Activated T-cell treated with anti-CD3 and anti-CD28 coated beads, Interleukin-2, amount 50 U/mL, for 4 hours (primary cell): ENCODE results near the gene SCAF1. TPM values are rescaled to one million over a fixed set of nuclear protein-coding genes. Genes with fewer than 3 reads are reported as not detected.

Experiments
- ATAC-seq, 2 donors: fragments of 200-7000 bp; cut with Tn5 transposase; one replicate each; pipeline ENCODE4 v1.10.0; 2021
- DNase-seq: peaks from one replicate; pipeline ENCODE4 v3.0.0-alpha.2; 2020
- H3K27me3 Mint-ChIP-seq: one replicate; pipeline ENCODE4 v1.8.0; 2021; ENCODE audit warnings: low read depth, mixed read lengths
- H3K36me3 Mint-ChIP-seq: one replicate; pipeline ENCODE4 v1.8.0; 2022; ENCODE audit warnings: mixed read lengths; ENCODE audit not compliant: insufficient read depth
- H3K4me1 Mint-ChIP-seq: one replicate; pipeline ENCODE4 v1.8.0; 2021; ENCODE audit warnings: low read depth, mixed read lengths
- H3K4me3 Mint-ChIP-seq: one replicate; pipeline ENCODE4 v1.8.0; 2021; ENCODE audit warnings: mild to moderate bottlenecking, moderate library complexity, mixed read lengths
- H3K9me3 Mint-ChIP-seq: one replicate; pipeline ENCODE4 v1.8.0; 2021; ENCODE audit warnings: mixed read lengths
- total RNA-seq, 3 donors: library from RNA; stranded (reverse); gene quantifications; one replicate each; pipeline ENCODE4 v1.2.1, GENCODE V29; 2021

The SCAF1 gene
- total RNA-seq, 3 donors from 2014 or later: 81.7 to 82.9 (median 82.5) TPM

DNA sequence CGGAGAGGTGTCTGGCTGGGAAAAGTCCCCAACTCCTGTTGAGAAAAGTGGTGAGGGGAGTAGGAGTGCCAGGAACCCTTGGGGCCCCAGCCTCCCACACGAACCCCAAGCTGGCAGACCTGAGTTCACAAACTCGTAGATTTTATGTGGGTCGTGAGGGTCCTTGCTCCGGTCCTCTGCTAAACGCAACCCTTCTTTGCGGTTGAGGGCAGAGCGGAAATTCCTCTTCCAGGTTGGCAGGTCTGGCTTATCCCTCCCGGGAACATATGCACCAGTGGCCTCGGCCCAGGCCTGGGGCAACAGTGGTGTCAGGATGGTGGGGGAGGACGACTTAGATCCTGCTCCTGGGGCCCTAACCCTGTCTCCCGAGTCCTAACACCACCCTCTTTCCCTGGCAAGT, 21.2 kb downstream of the SCAF1 start:
- H3K4me3 Mint-ChIP-seq: peak overlapping the region; percentile 95

DNA sequence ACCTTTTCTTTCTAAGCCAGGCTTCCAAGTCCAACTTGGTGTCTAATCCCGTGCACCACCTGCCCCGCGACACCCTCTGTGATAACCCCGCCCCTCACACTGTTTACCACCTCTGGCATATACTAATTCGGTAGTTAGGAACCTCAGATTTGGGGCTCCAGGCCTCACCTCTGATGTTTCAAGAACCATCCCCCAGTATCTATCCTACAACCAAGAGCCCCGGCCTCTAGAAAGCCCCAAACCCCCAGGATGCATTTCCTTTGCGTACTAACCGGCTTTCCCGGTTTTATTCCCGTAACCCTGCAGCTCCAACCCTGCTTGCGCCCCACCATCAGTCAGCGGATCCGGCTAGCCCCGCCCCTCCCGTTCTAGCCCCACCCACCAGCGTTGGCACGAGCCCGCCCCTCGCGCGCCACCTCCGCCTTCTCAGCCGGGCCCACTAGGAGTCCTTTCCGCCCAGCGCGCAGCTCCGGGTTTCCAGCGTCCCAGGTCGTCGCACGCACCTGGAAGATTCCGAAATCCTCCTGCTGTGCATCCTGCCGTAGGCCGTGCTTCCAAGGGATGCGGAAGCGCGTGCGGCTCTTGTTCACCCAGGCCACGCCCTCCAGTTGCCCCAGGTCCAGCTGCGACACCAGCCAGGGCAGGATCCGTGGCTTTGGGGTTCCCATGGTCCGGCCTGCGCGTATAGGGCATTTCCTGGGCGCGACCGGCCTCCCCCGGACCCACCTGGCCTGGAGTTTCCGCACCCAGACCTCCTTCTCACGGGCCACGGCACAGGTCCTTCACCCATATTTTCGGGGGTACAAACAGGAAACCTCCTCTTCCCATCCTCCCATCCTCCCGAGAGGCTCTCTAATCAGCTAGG, 22.4 kb downstream of the SCAF1 start:
- peak; percentile 92 for DNase-seq
- peak; percentile 58 to 67 for ATAC-seq
- Mint-ChIP-seq H3K36me3 (peaks cover 8% of the 10 kb centered on the region), H3K27me3 (no peaks in the 10 kb centered on the region), H3K9me3 (no peaks in the 10 kb centered on the region), H3K4me1 (peaks cover 39% of the 10 kb centered on the region), H3K4me3 (peak overlapping the region; percentile 95)

More for the DNA sequence above, 21.2 kb downstream of the SCAF1 start:
- Mint-ChIP-seq H3K27me3 (no peaks in the 10 kb centered on the region), H3K36me3 (peaks cover 11% of the 10 kb centered on the region), H3K9me3 (no peaks in the 10 kb centered on the region), H3K4me1 (peaks cover 39% of the 10 kb centered on the region)
- DNase-seq (no peak), ATAC-seq (no peak)

DNA sequence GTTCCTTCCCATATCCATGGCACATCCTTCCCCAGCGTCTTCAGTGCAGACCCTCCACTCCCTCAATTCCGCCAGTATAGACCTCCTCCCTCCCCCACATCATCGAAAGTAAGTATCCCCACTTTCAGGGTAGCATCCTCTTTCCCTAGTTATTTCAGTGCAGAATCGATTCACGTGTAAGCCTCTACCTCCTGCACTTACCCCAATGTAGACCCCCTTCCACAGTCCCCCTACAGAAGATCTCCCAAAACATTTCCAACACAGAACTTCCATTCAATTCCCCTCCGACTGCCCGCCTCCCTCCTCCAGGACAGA, 23.0 kb downstream of the SCAF1 start:
- Mint-ChIP-seq H3K4me1 (peaks cover 37% of the 10 kb centered on the region), H3K27me3 (no peaks in the 10 kb centered on the region), H3K36me3 (peaks cover 9% of the 10 kb centered on the region), H3K9me3 (no peaks in the 10 kb centered on the region), H3K4me3 (peak overlapping the region; percentile 95)
- DNase-seq (no peak), ATAC-seq (no peak)

DNA sequence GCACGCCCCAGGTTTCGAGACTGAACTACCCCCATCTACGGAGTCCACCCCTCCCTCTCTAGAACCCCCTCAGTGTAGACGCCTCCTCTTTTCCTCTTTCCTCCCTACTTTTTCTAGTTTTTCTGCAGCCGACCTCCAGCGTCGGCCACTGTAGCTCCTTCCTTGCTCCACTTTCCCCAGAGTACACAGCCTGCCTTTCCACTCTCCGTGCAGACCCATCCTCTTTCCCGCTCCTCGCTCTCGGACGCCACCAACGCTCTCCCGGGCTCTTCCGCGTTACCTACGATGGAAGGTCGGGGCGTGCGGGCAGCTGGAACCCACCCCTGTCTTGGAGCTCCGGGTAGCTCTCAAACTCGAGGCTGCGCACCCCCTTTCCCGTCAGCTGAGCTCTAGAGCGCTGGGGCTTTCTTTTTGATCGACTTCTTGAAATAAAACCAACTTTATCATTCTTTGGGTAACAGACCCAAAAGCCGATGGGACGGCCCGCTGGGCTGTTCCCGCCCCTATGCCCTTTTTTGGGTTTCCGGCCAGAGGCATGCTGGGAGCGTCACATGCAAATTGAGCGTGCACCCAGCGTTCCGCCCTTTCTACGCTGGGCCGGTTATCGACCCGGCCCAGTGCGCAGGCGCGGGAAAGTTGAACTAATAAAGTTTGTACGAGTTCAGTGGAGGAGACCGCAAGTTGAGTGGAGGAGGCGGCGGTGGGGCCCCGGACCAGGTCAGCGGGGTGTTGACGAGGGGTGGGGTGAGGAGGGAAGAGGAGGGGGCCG, 23.5 kb downstream of the SCAF1 start, which contains the start of the genes BCL2L12 and IRF3:
Gene BCL2L12, plus strand, starts transcription at position 583 of the 769 bp plus-strand sequence. CDS start 760 bp downstream, outside the sequence.
Gene IRF3, minus strand, starts transcription at position 507 of the 769 bp plus-strand sequence. CDS start 1,019 bp downstream, outside the sequence.
- DNase-seq (peak; percentile 100), ATAC-seq (peak; percentile 88 to 90)
- H3K4me1 Mint-ChIP-seq: peaks cover 37% of the 10 kb centered on the region
- no peaks in the 10 kb centered on the region for H3K9me3 Mint-ChIP-seq
- H3K27me3 Mint-ChIP-seq: no peaks in the 10 kb centered on the region
- H3K36me3 Mint-ChIP-seq: peaks cover 4% of the 10 kb centered on the region
- peak within 1 kb of the TSS; percentile 95 for H3K4me3 Mint-ChIP-seq

DNA sequence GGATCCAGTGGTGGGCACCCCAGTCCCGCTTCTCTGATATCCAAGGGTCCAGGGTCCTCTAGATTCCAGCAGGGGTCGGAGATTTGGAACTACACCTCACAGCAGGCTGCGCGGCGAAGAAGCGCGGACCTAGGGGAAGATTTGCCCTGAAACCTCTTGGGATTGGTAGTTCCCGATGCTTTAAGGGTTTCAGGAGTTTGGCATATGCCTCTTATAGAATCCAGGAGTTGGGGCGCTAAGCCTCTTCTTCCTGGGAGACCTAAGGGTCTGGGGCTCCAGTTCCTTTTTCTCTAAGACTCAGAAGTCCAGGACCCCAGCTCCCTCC, 24.1 kb downstream of the SCAF1 start:
- DNase-seq: no peak
- H3K9me3 Mint-ChIP-seq: no peaks in the 10 kb centered on the region
- peak in 1 of 2 donors; percentile 9 for ATAC-seq
- H3K4me1 Mint-ChIP-seq: peaks cover 37% of the 10 kb centered on the region
- H3K36me3 Mint-ChIP-seq: peaks cover 3% of the 10 kb centered on the region
- H3K27me3 Mint-ChIP-seq: no peaks in the 10 kb centered on the region
- peak overlapping the region; percentile 95 for H3K4me3 Mint-ChIP-seq

DNA sequence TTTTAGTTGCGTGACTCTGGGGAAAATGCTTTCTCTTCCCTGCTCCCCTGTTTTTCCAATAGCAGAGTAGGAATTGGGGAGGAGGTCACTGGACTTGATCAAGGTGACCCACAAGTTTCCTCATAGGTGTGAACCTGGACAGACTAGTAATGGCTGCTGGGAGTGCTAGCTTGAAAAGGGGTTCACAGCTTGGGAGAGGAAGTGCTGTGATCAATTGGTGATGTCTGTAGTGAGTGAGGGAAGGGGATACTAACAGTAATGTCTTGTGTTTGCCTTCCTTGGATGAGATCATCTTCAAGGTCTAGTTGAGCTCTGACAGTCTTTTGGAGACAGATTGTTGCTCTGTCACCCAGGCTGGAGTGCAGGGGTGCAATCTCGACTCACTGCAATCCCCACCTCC, 25.5 kb downstream of the SCAF1 start:
- Mint-ChIP-seq H3K27me3 (no peaks in the 10 kb centered on the region), H3K9me3 (no peaks in the 10 kb centered on the region), H3K36me3 (peaks cover 3% of the 10 kb centered on the region), H3K4me1 (peaks cover 43% of the 10 kb centered on the region), H3K4me3 (peak overlapping the region; percentile 95)
- DNase-seq (no peak), ATAC-seq (no peak)

DNA sequence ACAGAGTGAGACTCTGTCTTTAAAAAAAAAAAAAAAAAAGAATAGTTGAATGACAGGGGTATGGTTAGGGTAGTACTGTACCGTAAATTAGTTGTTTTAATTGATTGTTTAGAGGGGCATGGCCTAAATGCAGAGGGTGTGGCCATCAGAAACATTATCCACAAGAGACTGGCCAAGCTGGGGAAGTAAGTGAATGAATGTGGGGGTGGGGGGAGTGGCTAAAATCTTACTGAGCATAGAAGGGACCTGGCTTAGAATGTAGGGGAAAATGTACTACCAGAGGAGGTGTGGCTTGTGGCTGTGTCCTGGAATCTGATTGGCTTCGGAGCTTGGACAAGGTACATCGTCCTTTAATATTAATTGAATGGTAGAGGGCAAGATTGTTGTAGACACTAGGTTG, 27.5 kb downstream of the SCAF1 start:
- H3K4me1 Mint-ChIP-seq: peaks cover 25% of the 10 kb centered on the region
- H3K36me3 Mint-ChIP-seq: peaks cover 3% of the 10 kb centered on the region
- H3K27me3 Mint-ChIP-seq: no peaks in the 10 kb centered on the region
- no peak overlapping the region for H3K4me3 Mint-ChIP-seq
- DNase-seq: no peak
- no peak for ATAC-seq
- no peaks in the 10 kb centered on the region for H3K9me3 Mint-ChIP-seq

DNA sequence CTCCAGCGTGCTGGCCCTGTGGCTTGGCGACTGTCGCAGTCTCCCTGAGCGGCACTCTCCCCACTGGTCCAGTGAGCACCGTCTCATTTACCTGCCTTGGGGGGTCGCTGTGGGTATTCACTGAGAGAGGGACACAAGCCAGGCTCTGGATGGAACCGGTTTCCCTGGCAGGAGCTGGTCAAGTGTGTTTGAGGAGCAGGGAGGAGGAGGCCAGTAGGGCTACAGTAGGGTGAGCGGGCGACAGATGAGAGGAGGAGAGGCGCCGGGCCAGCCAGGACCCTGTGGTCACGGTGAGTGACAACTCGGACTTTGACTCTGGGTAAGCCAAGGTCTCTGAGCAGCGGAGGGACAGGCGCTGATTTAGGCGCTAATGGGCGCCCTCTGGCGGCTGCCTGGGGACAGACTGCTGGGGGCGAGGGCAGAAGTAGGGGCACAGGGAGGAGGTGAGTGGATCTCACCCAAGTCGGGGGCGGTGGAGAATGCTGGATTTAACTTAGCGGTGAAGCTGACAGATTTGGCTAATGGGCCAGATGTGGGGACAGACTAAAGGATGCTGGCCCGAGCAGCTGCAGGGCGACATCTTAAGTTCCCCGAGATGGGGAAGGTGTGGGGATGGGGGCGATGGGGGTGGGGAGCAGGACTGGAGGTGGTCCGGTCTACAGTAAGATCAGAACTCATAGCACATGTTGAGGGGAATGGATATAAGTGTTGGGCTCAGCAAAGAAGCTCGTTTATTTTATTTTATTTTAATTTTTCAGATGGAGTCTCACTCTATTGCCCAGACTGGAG, 30.3 kb downstream of the SCAF1 start:
- H3K4me1 Mint-ChIP-seq: peaks cover 15% of the 10 kb centered on the region
- H3K36me3 Mint-ChIP-seq: peaks cover 3% of the 10 kb centered on the region
- ATAC-seq: no peak
- peak; percentile 77 for DNase-seq
- no peaks in the 10 kb centered on the region for H3K27me3 Mint-ChIP-seq
- H3K4me3 Mint-ChIP-seq: no peak overlapping the region
- no peaks in the 10 kb centered on the region for H3K9me3 Mint-ChIP-seq

DNA sequence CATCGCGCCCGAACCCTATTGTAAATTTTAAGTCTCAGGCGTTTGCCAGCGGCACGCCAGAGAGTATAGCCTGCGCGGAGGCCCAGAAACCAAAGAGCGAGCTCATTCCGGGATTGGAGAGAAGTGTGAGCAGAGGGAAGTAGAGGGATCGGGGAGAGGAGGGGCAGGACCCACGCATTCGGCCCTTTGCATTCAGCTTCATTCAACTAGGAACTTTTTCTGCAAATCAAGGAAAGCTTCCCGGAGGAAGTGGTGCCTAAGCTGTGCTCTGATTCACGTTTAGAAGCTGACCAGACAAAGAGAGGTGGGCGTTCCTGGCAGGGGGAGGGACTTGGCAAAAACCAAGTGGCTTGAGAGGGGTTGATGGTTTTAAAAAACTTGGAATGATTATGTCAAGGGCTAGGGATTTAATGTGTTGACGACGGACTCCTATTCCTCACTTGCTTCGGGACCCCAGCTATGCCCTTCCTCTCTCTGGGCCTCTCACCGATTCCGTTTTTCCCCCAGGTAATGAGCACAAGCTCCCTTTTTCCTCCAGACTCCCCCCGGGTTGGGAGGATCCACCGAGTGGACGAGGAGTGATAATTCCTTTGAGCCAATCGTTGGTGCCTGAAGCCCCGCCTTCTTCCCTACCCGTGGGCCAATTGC, 34.3 kb downstream of the SCAF1 start:
- no peaks in the 10 kb centered on the region for H3K27me3 Mint-ChIP-seq
- H3K4me3 Mint-ChIP-seq: peak overlapping the region; percentile 96
- ATAC-seq (no peak), DNase-seq (peak; percentile 41)
- H3K4me1 Mint-ChIP-seq: peaks cover 33% of the 10 kb centered on the region
- H3K36me3 Mint-ChIP-seq: peaks cover 4% of the 10 kb centered on the region
- no peaks in the 10 kb centered on the region for H3K9me3 Mint-ChIP-seq

DNA sequence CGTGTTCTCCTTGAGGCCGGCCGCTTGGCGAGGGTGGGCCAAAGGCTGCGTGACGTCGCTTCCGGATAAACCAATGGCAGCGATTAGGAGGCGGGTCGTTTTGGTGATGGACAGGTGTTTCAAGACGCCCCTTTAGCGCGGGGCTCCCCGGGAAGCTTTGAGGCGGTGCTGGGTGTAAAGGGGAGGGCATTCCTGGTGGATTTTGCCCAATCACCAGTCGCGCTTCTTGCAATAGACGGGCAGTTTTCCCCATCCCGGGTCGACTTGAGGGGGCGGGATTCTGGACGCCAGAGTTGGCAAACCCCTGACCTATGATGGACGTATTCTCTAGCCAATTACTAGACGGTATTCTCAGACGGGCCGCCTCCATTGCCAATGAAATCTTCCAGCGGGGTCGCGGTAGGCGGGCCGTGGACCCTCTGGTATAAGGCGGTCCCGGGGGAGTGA, 34.8 kb downstream of the SCAF1 start:
- peaks cover 33% of the 10 kb centered on the region for H3K4me1 Mint-ChIP-seq
- peak overlapping the region; percentile 96 for H3K4me3 Mint-ChIP-seq
- no peaks in the 10 kb centered on the region for H3K9me3 Mint-ChIP-seq
- ATAC-seq: peak; percentile 74 to 76
- H3K27me3 Mint-ChIP-seq: no peaks in the 10 kb centered on the region
- DNase-seq: peak; percentile 97
- peaks cover 4% of the 10 kb centered on the region for H3K36me3 Mint-ChIP-seq

DNA sequence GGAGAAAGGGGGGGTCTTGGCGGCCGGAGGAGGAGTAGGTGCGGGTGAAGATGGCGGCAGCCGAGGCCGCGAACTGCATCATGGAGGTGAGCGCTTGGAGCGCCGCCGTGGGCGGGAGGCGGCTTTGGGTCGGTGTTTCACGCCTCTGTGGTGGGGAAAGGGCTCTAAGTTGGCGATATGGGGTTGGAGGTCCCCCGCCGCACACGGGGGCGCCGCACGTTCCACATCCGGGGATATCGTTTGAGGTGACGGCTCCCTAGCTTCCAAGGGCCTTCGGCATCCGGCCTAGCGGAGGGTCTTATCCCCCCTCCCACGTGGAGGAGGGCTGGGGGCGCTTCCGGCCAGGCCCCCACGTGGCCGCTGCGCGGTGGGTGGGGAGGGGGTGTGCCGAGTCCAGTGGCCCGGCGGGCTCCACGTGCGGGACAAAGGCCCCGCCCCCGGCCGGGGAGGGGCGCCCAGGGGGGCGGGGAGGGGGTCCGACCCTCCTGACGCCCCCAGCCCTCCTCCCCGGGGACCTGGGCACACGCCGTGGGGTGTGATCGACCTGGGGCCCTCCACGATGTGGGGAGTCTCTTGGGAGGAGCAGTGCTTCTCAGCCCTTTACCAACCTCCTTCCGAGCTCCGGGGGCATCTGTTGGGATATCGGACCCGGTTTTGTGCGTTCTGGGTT, 35.4 kb downstream of the SCAF1 start, which contains the start of gene PRMT1:
Gene PRMT1, plus strand, starts transcription at position 41 of the 670 bp plus-strand sequence. Its CDS starts 10 bp downstream, at position 51.
- Mint-ChIP-seq H3K27me3 (no peaks in the 10 kb centered on the region), H3K9me3 (no peaks in the 10 kb centered on the region), H3K36me3 (peaks cover 5% of the 10 kb centered on the region), H3K4me1 (peaks cover 30% of the 10 kb centered on the region), H3K4me3 (peak within 1 kb of the TSS; percentile 96)
- DNase-seq (peak; percentile 46), ATAC-seq (peak; percentile 8 to 9)

DNA sequence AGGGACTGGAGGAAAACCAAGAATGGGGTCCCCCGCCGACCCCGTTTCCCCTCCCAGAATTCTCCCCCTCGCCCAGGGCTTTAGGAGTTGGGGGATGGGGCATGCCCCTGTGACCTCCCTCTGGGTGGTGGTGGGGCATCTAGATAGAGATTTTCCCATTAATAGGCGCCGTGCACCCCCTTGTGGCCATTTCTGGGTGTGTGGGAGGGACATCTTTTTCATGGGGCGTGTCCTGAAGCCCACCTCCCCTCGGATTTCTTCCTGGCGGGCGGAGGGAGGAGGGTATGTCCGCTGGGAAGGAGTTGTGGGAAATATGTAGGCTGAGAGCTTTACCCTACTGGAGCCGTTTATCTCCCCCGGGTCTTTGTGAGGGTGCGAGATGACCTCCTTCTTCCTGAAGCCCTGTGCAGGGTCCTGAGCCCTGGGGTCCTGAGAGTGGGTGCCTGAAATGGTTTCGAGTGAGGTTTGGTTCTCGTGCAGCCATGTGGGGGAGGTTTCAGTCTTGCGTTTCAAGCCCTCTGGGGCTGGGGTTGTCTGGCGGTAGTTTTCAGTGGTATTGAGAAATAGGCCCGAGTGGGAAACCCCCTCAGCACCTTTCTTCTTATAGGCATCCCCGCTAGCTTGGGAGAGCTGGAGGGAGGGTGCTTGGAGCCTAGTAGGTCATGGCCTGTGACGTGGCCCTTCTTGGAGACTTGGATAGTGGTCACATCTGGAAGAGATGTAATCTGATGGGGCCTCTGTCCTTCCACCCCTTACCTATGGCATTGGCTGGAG, 36.1 kb downstream of the SCAF1 start:
- peak; percentile 14 to 19 for ATAC-seq
- H3K4me3 Mint-ChIP-seq: peak overlapping the region; percentile 96
- peaks cover 30% of the 10 kb centered on the region for H3K4me1 Mint-ChIP-seq
- peaks cover 9% of the 10 kb centered on the region for H3K36me3 Mint-ChIP-seq
- DNase-seq: peak; percentile 77
- no peaks in the 10 kb centered on the region for H3K9me3 Mint-ChIP-seq
- H3K27me3 Mint-ChIP-seq: no peaks in the 10 kb centered on the region
